Measurements from ENCODE around the gene RAP1A. TPM values are rescaled to one million over a fixed set of nuclear protein-coding genes. Genes with fewer than 3 reads are reported as not detected.

RAP1A gene
- polyA plus RNA-seq, 3 donors, result 41.2 to 79.1 (median 75.3) TPM

GRCh38 chr1:111706921-111707320 is 87.3 kb downstream of the RAP1A start:
- TF ChIP-seq CTCF (IDR thresholded peaks at IDR 0.05), result no peak
- Histone ChIP-seq H3K4me2 (replicated peaks; ENCODE audit: extremely low read depth, low read length, poor library complexity, severe bottlenecking) (no peak overlapping the region), H3K9me3 (replicated peaks in 1 of 2; ENCODE audit: control insufficient read depth in 1 of 2, insufficient read depth in 1 of 2, low read length in 2 of 2) (no peaks in the 10 kb centered on the region), H3K27me3 (ENCODE audit: control insufficient read depth in 2 of 2, insufficient read depth in 2 of 2, low read length in 2 of 2) (no peaks in the 10 kb centered on the region), H3K79me2 (ENCODE audit: insufficient read depth, low read length) (no peaks in the 10 kb centered on the region), H3K9ac (ENCODE audit: insufficient read depth, low read length, poor library complexity, severe bottlenecking) (no peak overlapping the region), H2AFZ (ENCODE audit: insufficient read depth, low read depth, low read length, poor library complexity, severe bottlenecking) (no peak overlapping the region), H4K20me1 (ENCODE audit: insufficient read depth, low read length) (peaks cover 60% of the 10 kb centered on the region), H3K4me3 (replicated peaks in 1 of 3; ENCODE audit: low read depth in 2 of 3, low read length in 3 of 3) (no peak overlapping the region), H3K36me3 (replicated peaks in 1 of 2; ENCODE audit: control insufficient read depth in 1 of 2, insufficient read depth in 2 of 2, low read length in 2 of 2) (peaks cover 80 to 98% of the 10 kb centered on the region in 2 donors), H3K27ac (ENCODE audit: low read depth in 1 of 2, low read length in 2 of 2) (no peak overlapping the region), H3K4me1 (ENCODE audit: control insufficient read depth in 1 of 2, insufficient read depth in 2 of 2, low read length in 2 of 2) (peaks cover 0 to 5% of the 10 kb centered on the region in 2 donors)
- intact Hi-C loops (cut with micrococcal nuclease), result no loop called here
- H3K9me3 Mint-ChIP-seq, result no peaks in the 10 kb centered on the region
- peak overlapping the region in 3 of 7 donors; percentile 8 to 66 (median 10) for H3K27ac Mint-ChIP-seq
- peaks cover 7% of the 10 kb centered on the region for H3K4me1 Mint-ChIP-seq
- peaks cover 71 to 90% of the 10 kb centered on the region in 2 donors for H3K36me3 Mint-ChIP-seq
- H3K27me3 Mint-ChIP-seq (ENCODE audit: low read depth in 3 of 3), result no peaks in the 10 kb centered on the region
- H3K4me3 Mint-ChIP-seq, result no peak overlapping the region
- no CpG with 5 or more reads among the region's 2 CpGs for WGBS (ENCODE audit: insufficient coverage)
- DNase-seq, result no peak

GRCh38 chr1:111707906-111708305 is 88.3 kb downstream of the RAP1A start:
- no peaks in the 10 kb centered on the region for H3K9me3 ChIP-seq (replicated peaks in 1 of 2; ENCODE audit: control insufficient read depth in 1 of 2, insufficient read depth in 1 of 2, low read length in 2 of 2)
- DNase-seq, result peak in 1 of 3 donors; percentile 37
- H3K27ac ChIP-seq (ENCODE audit: low read depth in 1 of 2, low read length in 2 of 2), result peak overlapping the region; percentile 46 to 53
- no peaks in the 10 kb centered on the region for H3K27me3 ChIP-seq (ENCODE audit: control insufficient read depth in 2 of 2, insufficient read depth in 2 of 2, low read length in 2 of 2)
- H4K20me1 ChIP-seq (ENCODE audit: insufficient read depth, low read length), result peaks cover 51% of the 10 kb centered on the region
- 29% methylated on average over 2 of the region's 9 CpGs for WGBS (ENCODE audit: insufficient coverage)
- H3K4me2 ChIP-seq (replicated peaks; ENCODE audit: extremely low read depth, low read length, poor library complexity, severe bottlenecking), result no peak overlapping the region
- peaks cover 0 to 5% of the 10 kb centered on the region in 2 donors for H3K4me1 ChIP-seq (ENCODE audit: control insufficient read depth in 1 of 2, insufficient read depth in 2 of 2, low read length in 2 of 2)
- Mint-ChIP-seq H3K4me1 (peaks cover 7% of the 10 kb centered on the region), H3K27me3 (ENCODE audit: low read depth in 3 of 3) (no peaks in the 10 kb centered on the region), H3K27ac (peak overlapping the region in 6 of 7 donors; percentile 47 to 83 (median 68)), H3K36me3 (peaks cover 69 to 83% of the 10 kb centered on the region in 2 donors), H3K4me3 (no peak overlapping the region), H3K9me3 (no peaks in the 10 kb centered on the region)
- no peak overlapping the region for H3K9ac ChIP-seq (ENCODE audit: insufficient read depth, low read length, poor library complexity, severe bottlenecking)
- TF ChIP-seq CTCF (IDR thresholded peaks at IDR 0.05), result no peak
- no peak overlapping the region for H3K4me3 ChIP-seq (replicated peaks in 1 of 3; ENCODE audit: low read depth in 2 of 3, low read length in 3 of 3)
- H3K79me2 ChIP-seq (ENCODE audit: insufficient read depth, low read length), result no peaks in the 10 kb centered on the region
- intact Hi-C loops (cut with micrococcal nuclease), result no loop called here
- no peak overlapping the region for H2AFZ ChIP-seq (ENCODE audit: insufficient read depth, low read depth, low read length, poor library complexity, severe bottlenecking)
- peaks cover 81 to 96% of the 10 kb centered on the region in 2 donors for H3K36me3 ChIP-seq (replicated peaks in 1 of 2; ENCODE audit: control insufficient read depth in 1 of 2, insufficient read depth in 2 of 2, low read length in 2 of 2)

Data from CD14-positive monocyte (primary cell).